GM18868 (cell line): ENCODE results near the gene VPS13A.

ENCODE experiments used
- ATAC-seq: cut with Tn5 transposase; IDR thresholded peaks from one replicate; pipeline ENCODE4 v1.9.1; 2021; ENCODE audit warnings: mild to moderate bottlenecking, moderate library complexity; ENCODE audit not compliant: unreplicated experiment

VPS13A gene

DNA sequence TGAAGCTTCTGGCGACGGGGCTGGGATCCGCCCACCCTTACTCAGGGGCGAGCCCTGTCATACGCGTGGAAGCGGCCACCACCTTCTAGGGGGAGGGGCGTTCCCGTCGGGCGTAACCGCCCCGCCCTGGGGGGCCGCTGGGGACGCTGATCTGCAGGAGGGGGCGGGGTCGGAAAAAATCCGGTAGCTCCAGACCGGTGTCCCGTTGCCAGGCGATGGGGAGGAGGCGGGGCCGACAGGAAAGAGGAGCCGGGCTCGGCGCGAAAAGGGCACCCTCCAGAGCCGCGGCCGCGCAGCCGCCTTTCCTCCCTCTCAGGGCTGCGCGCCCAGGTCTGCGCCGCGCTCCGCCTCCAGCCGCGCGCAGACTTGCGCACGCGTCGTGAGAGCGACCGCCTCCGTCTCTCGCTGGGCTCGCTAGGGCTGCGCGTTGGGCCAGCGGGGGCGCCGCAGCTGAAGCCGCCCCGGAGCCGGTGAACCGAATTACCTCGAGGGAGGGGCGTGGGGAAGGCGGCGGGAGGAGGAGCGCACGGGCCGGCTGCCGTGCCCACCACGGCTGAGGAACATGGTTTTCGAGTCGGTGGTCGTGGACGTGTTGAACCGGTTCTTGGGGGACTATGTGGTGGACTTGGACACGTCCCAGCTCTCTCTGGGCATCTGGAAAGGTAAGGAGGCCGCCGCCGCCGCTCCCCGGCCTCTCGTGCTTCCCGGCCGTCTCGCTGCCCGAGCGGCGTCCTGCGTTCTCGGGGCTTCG is at the start of gene VPS13A:
Gene VPS13A, plus strand, starts transcription at position 392 of the 751 bp plus-strand sequence. Its CDS starts 171 bp downstream, at position 563.
- peak; percentile 80 for ATAC-seq

DNA sequence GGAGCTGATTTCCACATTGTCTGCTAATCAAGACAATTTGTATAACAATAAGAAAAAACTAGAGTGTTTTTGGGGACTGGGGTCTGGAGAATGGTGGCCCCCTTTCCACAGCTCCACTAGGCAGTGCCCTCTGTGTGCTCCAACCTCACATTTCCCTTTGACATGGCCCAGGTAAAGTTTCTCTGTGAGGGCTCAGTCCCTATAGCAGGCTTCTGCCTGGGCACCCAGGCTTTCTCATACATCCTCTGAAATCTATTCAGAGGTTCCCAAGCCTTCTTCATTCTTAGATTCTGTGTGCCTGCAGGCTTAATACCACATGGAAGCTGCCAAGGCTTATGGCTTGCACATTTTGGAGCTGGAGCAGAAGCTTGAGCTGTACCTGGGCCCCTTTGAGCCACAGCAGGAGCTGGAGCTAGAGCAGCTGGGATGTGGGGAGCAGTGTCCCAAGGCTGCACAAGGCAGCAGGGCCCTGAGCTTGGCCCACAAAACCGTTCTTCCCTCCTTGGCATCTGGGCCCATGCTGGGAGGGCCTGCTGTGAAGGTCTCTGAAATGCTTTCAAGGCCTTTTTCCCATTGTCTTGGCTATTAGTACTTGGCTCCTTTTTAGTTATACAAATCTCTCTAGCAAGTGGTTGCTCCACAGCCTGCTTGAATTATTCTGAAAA is 49.1 kb upstream of the VPS13A start:
- no peak for ATAC-seq

DNA sequence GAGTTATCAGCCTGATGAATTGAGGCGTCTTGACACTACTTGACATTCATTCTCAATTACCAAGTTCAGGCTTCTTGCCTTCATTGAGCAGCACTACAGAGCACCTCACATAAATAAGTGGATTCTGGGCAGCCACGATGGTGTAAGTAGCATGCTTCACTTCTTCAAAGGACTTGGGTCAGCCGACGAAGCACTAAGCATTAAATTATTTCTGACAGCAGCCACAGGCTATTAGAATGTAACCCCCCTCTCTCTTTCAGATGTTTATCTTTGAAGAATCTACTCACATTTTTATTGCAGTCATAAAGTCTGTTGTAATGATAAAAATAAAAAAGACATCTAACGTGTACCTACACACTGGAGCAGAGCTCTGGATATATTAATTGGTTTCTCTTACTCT is 45.9 kb upstream of the VPS13A start:
- no peak for ATAC-seq

DNA sequence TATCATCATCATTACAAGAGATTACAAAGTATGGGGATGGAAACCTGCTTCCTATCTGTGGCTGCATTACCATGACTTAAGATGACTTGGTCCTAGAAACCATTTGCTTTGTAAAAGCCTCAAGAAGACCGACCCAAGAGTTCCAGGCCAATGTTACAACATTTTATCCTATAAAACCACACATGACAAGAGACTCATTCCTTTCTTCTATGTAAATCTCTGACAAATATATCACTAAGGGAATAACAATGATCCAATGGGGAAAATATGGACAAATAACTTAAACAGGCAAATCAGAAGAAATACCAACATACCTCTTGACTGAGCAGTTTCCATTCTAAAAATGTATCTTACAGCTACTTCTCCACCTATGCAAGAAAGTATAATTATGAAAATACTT is 44.3 kb upstream of the VPS13A start:
- no peak for ATAC-seq

DNA sequence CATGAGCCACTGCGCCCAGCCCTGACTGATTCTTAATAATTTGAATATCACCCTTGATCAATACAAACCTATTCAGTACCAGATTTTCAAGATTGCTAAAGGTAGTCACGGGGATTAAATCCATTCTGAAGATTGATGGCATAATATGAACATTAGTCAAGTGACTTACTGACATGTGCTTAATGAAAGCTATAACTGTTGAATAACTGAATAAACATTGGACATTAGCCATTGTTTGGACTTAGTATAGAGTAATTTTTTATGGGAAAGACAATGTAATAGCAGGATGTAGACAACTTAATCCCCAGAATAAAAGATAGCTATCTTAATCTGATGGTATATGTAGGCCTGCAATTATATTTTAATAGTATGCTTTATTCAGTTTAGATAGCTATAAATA is 35.0 kb upstream of the VPS13A start:
- ATAC-seq, result no peak

DNA sequence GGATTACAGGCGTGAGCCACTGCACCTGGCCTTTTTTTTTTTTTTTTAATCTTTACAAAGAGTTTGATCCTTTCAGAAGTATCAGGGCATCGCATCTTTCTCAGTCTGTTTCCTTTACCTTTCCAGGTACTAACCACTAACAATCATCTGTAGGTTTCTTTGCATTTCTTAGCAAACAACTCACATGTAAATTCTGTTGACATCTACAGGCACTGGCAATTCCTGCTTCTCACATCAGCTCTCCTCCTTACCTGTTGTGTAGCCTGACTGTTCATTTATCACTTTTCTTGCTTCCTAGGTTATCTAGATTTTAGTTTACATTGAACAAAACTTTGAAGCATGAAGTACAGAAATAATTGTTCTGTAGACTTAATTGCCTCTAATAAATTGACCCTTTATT is 27.5 kb upstream of the VPS13A start:
- ATAC-seq, result no peak

DNA sequence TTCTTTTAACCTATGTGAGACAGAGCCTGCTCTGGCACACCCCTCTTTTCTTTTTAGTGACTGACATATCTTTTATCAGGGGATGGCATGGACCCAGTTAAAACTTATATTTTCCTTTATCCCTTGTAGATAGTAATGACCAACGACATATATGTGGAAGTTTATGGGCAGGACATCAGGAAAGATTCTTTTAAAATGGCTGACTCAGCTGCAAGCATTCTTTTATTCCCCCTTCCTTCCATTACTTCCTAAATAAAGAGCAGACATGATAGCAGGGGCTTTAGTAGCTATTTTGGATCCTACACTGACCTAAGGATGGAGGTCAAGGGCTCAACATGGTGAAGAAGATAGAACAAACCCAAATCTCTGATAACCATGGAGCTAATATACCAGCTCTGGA is 25.0 kb upstream of the VPS13A start:
- no peak for ATAC-seq

DNA sequence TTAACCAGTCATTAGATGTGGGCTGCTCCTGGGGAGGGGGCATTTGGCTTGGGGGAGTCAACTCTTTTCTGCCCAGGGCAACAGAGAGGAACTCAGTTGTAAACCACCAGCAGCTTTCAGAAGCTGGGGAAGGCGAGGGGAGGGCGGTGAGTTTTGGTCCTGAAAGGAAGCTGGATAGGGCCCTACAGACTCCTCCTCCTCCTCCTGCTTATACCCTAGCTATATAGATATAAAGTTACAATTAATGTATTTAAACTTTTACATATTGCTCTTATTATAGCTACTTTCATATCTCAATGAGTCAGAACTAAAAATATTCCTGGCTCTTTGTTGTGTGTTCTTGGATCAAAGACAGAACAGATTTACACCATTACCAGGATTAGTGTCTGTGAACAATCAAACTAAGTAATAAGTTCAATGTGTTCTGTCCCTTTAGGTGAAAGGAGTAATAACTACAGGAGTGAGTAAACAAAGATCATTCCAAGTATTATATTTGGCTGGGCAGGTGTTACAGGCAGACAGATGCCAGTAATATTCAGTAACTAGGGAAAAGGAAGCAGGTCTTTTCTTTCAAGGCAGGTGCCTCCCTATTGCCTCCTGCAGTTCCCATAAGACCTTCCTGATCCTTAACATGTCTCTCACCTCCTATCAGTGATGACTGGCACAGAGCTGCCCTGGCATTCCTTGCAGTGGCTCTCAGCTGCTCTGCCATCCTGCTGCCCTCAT is 20.5 kb upstream of the VPS13A start:
- no peak for ATAC-seq

DNA sequence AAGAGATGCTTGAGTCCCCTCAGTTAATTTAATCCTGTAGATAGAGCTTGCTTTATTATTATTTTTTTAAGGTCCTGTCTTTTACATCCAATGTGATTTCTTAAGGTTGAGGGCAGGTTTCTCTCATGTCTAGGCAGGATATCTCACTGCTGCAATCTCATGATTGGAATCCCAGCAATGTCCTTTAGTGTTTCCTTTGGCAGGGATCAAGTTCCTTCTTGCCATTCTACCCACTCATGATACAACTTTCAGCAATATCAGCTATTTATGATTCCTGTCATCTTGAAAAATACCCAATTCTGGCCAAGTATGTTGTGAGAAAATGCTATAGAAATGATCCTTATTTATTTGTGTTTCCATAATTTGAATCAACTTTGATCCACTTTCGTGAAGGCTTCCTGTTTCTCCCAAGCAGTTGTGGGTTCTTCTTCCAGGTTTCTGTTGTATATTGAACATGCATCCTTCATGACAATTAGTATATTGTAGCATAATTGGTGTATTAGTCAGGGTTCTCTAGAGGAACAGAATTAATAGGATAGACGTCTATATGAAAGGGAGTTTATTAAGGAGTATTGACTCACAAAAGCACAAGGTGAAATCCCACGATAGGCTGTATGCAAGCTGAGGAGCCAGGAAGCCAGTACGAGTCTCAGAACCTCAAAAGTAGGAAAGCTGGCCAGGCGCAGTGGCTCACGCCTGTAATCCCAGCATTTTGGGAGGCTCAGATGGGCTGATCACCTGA is 18.4 kb upstream of the VPS13A start:
- no peak for ATAC-seq

DNA sequence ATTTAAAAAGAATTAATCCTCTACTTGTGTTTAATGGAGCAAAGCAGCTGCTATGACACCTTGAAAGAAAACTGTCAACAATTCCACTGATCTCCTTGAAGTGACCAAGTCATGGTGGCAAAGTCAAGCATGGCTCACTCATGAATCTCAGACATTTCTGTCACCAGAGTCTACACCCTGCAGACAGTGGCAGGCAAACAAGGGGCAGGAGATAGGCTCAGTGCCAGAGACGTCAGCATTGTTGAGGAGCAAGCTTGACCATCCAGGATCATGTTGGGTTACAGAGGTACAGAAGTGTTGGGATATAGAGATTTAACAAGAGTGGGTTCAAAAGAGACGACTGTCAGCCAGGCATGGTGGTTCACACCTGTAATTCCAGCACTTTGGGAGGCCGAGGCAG is 16.1 kb upstream of the VPS13A start:
- ATAC-seq, result no peak

DNA sequence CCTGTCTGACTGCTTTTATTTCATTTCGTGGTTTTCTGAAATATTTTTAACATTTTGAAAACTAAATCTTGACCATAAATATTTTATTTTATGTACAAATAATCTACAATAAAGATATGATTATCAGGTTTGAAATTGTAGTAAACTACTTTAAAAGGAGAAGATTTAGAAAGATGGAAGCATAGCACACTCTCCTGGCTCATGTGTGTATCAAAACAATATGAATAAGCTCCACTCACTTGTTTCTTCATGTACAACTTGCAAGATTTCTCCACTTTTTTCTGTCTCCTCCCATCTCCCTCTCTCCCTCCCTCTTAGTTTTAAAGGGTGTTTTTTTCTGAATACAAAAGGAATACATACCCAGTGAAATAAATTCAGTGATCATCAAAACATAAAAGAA is 15.4 kb upstream of the VPS13A start:
- no peak for ATAC-seq

DNA sequence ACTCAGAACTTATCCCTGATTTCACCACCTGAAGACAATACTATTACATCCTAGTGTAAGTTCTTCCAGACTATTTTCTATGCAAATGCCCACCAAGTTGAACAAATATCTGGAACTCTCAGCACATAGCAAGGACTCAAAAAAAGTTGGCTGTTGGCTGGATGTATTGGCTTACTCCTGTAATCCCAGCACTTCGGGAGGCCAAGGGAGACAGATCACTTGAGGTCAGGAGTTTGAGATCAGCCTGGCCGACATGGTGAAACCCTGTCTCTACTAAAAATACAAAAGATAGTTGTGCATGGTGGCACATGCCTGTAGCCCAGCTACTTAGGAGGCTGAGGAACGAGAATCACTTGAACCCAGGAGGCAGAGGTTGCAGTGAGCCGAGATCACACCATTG is 15.0 kb upstream of the VPS13A start:
- no peak for ATAC-seq

DNA sequence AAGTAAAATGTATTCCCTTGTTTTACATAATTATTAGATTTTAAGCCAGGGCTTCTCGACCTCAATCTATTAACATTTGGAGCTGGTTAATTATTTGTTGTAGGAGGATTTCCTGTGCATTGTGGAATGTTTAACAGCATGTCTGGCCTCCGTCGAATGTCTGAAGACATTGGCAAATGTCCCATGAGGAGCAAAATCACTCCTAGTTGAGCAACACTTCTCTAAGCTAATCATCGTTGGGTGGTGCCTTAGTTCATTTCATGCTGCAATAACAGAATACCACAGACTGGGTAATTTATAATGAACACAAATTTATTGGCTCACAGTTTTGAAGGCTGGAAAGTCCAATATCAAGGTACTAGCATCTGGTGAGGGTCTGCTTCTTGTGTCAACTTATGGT is 13.4 kb upstream of the VPS13A start:
- ATAC-seq, result no peak

DNA sequence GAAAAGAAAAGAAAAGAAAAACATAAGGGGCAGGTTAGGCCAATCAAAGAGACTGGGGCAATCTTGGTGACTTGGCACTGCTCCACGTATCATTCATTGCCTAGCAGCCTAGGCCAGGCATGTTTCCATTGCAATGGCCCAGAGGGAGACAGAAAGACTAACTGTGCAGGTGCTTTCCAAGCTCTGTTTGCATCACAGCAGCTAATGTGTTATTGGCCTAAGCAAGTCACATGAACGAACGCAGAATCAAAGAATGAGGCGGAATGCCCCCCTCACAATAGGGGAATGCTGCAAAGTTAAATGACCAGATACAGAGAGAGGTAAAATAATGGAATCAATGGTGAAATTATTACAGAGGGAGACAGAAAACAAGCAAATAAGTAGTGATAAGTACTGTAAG is 11.1 kb upstream of the VPS13A start:
- ATAC-seq, result peak; percentile 64

DNA sequence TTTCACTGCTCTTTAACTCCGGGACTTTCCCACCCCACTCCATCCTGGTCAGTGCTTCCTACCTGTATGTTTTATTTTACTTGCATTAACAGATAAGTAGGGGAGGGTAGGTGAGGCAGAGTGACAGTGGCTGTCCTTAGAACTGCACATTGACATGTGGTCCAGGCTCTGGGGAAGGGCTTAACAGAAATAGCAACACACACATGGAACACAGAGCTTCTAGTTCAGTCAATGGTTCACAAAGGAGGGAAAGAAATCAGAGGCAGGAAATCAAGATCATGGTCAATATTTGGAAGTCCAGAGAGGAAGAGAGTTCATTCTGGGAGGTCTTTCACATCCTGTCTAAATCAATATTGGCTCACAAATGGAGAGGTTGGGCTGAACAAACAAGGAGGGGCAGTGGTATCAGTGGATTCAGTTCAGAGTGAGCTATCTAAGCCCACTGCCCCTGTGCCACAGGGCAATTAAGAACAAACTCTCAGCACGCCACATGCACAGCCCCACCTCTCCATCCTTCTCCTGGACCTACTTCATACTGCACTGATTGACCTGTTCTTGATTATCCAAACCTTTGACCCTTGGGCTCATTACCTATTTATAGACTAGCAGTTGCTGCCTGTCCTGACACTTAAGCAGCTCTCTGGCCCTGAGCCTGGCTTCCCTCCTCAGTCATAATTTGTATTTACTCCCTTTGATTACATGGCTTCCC is 6.2 kb upstream of the VPS13A start:
- ATAC-seq, result no peak

DNA sequence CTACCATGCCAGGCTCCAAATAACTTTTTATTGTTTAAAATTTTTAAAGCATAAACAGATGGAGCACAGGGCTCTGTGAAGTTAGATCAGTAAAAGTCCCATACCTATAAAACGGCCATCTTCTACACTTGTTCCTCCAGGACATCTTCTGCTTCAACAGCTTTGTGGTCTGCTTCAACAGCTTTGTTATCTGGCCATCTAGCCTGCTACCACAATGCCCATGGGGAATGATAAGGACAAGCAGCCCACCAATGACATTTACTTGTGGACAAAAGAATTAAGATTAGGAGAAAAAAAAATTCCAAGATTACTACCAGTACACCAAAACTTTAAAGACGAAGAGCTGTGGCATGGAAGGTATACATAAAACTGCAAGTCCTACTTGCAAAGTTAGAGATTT is 2.2 kb upstream of the VPS13A start:
- ATAC-seq, result no peak

DNA sequence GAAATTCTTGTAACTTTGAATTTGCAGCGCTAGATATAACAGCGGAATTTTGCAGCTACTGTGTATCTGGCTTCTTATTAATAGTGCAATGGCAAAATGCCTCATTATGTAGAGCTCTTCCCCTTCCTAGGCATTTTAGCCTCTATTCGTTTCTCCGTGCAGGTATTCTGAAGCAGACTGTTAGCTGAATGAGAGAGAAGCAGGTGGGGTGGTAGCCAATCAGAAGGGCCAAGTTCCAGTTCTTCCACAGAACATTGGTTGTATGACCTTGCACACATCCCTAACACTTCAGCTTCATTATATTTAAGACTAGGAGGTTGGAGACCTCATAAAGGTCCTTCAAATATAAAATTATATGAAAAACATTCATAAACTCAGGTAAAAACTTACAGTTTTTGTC is 1.2 kb upstream of the VPS13A start:
- ATAC-seq, result no peak

DNA sequence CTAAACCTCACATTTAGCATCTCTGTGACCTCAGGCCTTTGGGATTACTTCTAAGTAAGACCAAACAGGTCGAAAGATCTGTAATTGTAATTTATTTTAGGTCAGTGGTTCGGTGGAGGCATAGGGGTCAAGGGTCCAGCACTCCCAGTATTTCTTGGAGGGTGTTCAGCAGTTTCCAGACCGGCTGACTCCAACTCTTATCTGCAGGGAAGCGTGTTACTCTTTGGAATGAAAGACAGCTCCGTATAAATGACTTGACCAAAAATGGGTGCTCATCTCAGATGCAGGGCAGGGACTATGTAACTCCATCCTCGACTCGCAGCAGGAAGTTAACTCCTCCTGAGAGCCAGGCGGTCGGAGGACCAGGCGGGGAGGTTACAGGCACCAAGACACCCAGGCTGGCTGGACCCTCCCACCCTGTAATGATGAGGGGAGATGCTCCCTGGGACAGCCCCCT is 620 bp upstream of the VPS13A start:
- ATAC-seq, result no peak

DNA sequence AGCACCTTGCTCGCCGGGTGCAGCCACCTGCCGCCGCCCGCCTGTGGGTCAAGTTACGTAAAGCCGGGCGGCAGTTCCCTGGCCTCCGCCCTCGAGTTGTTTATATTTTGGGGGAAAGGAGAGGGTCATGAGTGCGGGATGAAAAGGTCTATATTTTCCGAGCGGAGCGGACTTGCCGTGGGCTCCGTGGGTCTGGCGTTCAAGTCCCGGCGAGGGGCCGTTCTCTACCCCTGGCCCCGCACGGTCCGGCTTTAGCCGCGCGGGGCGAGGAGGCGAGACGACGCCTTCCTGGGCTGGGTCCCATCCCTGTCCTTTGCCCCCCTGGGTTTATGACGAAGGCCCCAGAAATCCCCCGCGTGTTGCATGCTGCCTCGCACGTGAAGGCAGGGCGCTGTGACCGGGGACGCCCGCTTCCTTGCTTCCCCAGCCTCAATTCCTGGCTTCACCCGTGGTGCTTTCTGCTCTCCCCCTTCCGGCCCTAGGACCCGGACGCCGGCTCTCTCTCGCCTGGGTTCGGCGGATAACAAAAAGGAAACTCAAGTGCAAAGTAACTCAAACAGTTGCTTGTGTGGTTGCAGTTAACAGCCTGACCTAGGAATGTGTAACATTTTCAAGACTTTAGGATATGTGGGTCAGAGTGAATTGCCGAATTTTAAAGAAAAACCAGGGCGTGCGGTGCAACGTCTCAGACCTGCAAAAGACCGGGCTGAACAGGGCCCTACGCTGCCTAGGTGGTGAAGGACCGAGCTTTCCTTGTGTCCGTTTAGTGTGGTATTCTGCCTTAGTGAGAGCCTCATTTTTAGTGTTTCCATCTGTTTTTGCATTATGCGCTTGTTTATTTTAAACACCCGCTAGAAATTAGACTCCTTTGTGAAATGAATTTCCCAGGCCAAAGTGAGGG is 810 bp downstream of the VPS13A start:
- ATAC-seq, result peak; percentile 17

DNA sequence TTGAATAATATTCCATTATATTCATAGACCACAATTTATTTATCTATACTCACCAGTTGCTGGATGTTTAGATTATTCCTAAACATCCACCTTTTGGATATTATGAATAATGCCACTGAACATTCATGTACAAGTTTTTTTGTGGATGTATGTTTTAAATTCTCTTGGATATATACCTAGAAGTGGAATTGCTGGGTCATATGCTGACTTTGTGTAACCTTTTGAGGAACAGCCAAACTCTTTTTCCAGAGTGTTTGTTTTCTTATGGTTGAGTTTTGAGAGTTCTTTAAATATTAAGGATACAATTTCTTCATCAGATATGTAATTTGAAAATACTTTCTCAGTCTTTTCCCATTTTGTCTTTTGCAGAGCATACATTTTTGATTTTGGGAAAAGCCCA is 2.7 kb downstream of the VPS13A start:
- no peak for ATAC-seq
